T-cell (primary cell): ENCODE measurements around the gene MVK. TPM values are rescaled to one million over a fixed set of nuclear protein-coding genes. Genes with fewer than 3 reads are reported as not detected.

ENCODE experiments used
- ATAC-seq, 4 experiments: fragments of 200-7000 bp in 3 of 4; fragments of 150-1000 bp in 1 of 4; cut with Tn5 transposase; replicated peaks in 1 of 4; 1 replicate in 3 of 4; 2 replicates in 1 of 4; pipeline ENCODE4 v1.10.0; 2021; ENCODE audit warnings: moderate library complexity in 3 of 4, mild to moderate bottlenecking in 2 of 4, moderate number of reproducible peaks in 1 of 4
- CTCF ChIA-PET, 2 donors: fragments of 300-600 bp; sonication (Branson Sonifier 250); formaldehyde crosslinking; loops; one replicate each; lab custom pipeline; 2022; ENCODE audit warnings: antibody characterized with exemption in 2 of 2; lab: Charles Lee
- POLR2A ChIA-PET, 2 donors: fragments of 300-600 bp; sonication (Branson Sonifier 250); formaldehyde crosslinking; loops; one replicate each; lab custom pipeline; 2022; ENCODE audit warnings: antibody characterized with exemption in 2 of 2; lab: Charles Lee
- DNase-seq, 35 experiments: peaks; one replicate each; pipeline versions ENCODE4 v3.0.0 to v3.0.0-alpha.2; 2013 to 2023
- H3K27ac ChIP-seq: one replicate; pipeline ENCODE4 v1.5.1; 2013; ENCODE audit warnings: low read length
- H3K27me3 ChIP-seq, 2 experiments: replicated peaks in 1 of 2; 1 replicate in 1 of 2; 2 replicates in 1 of 2; pipeline versions ENCODE4 v1.6.1 to v1.7.0; 2013; ENCODE audit warnings: low read length in 1 of 2, mixed read lengths in 1 of 2; ENCODE audit not compliant: control insufficient read depth in 2 of 2, insufficient read depth in 2 of 2; ENCODE audit errors: extremely low read depth in 1 of 2
- H3K36me3 ChIP-seq, 2 donors: 1 replicate in 1 of 2; 2 replicates in 1 of 2; pipeline versions ENCODE4 v1.6.1 to v1.7.0; 2013; ENCODE audit warnings: low read length in 1 of 2; ENCODE audit not compliant: control insufficient read depth in 2 of 2, insufficient read depth in 1 of 2; ENCODE audit errors: extremely low read depth in 1 of 2
- H3K4me1 ChIP-seq, 2 experiments: 1 replicate in 1 of 2; 2 replicates in 1 of 2; pipeline versions ENCODE4 v1.6.1 to v1.7.0; 2013; ENCODE audit warnings: low read length in 2 of 2, mixed read lengths in 1 of 2; ENCODE audit not compliant: insufficient read depth in 2 of 2, control insufficient read depth in 1 of 2; ENCODE audit errors: extremely low read depth in 1 of 2
- H3K4me3 ChIP-seq, 2 donors: 1 replicate in 1 of 2; 2 replicates in 1 of 2; pipeline versions ENCODE4 v1.5.1 to v1.7.0; 2013; ENCODE audit warnings: mild to moderate bottlenecking in 2 of 2, low read length in 1 of 2, moderate library complexity in 1 of 2; ENCODE audit not compliant: control insufficient read depth in 1 of 2; ENCODE audit errors: extremely low read depth in 1 of 2
- H3K9me3 ChIP-seq: 2 replicates; pipeline ENCODE4 v1.7.0; 2013
- H3K27ac Mint-ChIP-seq, 2 donors: one replicate each; pipeline ENCODE4 v1.8.0; 2020 to 2021; ENCODE audit warnings: mild to moderate bottlenecking in 2 of 2, mixed read lengths in 2 of 2
- H3K27me3 Mint-ChIP-seq, 2 donors: one replicate each; pipeline ENCODE4 v1.8.0; 2021 to 2022; ENCODE audit warnings: mixed read lengths in 2 of 2
- H3K36me3 Mint-ChIP-seq: one replicate; pipeline ENCODE4 v1.8.0; 2021; ENCODE audit warnings: mixed read lengths
- H3K4me1 Mint-ChIP-seq, 3 donors: one replicate each; pipeline ENCODE4 v1.8.0; 2020 to 2022; ENCODE audit warnings: mixed read lengths in 3 of 3, mild to moderate bottlenecking in 1 of 3
- H3K4me3 Mint-ChIP-seq, 3 donors: one replicate each; pipeline ENCODE4 v1.8.0; 2020 to 2022; ENCODE audit warnings: mild to moderate bottlenecking in 3 of 3, mixed read lengths in 3 of 3, moderate library complexity in 3 of 3
- H3K9me3 Mint-ChIP-seq, 3 donors: one replicate each; pipeline ENCODE4 v1.8.0; 2020 to 2022; ENCODE audit warnings: mixed read lengths in 3 of 3
- WGBS: methylation state at CpG from one replicate; pipeline ENCODE4 v1.1.5; 2013; ENCODE audit warnings: missing lambda C conversion rate; ENCODE audit not compliant: insufficient coverage; 5-methylcytosine and 5-hydroxymethylcytosine counted together
- total RNA-seq, 35 experiments: library from RNA in 6 of 35; stranded (reverse) in 6 of 35; fragments of 120-200 nt in 1 of 35; gene quantifications; one replicate each; pipeline versions ENCODE4 v1.2.1 to v1.2.4 and lab custom pipeline; 2013 to 2026

Gene MVK
- total RNA-seq, 5 donors from 2014 or later (not counting 1 experiment from before 2014, with no cell fraction given), result 10.9 to 14.9 (median 12.8) TPM

GRCh38 chr12:109537136-109537535 is 36.5 kb upstream of the MVK start:
- H3K27me3 Mint-ChIP-seq, result no peaks in the 10 kb centered on the region
- DNase-seq, result no peak
- no peaks in the 10 kb centered on the region for H3K4me1 ChIP-seq
- no peaks in the 10 kb centered on the region for H3K27me3 ChIP-seq
- H3K4me3 Mint-ChIP-seq, result no peak overlapping the region
- 98% methylated on average over 8 of the region's 8 CpGs for WGBS
- H3K4me1 Mint-ChIP-seq, result no peaks in the 10 kb centered on the region
- H3K9me3 ChIP-seq, result no peaks in the 10 kb centered on the region
- POLR2A ChIA-PET, result no interaction called here
- no peak for ATAC-seq
- H3K36me3 ChIP-seq, result peaks cover 0 to 6% of the 10 kb centered on the region in 2 donors
- no peak overlapping the region for H3K27ac ChIP-seq
- no peak overlapping the region for H3K4me3 ChIP-seq
- CTCF ChIA-PET, result interaction anchor here in 1 of 2 donors (0.6 kb wide), 1 partner anchor 1779 kb away, joined by 3 read pairs; no protein-coding TSS in a partner anchor
- H3K36me3 Mint-ChIP-seq, result peaks cover 33% of the 10 kb centered on the region
- H3K27ac Mint-ChIP-seq, result no peak overlapping the region
- no peaks in the 10 kb centered on the region for H3K9me3 Mint-ChIP-seq

GRCh38 chr12:109538191-109538863 is 35.3 kb upstream of the MVK start:
- ChIA-PET POLR2A (no interaction called here), CTCF (no interaction called here)
- 78% methylated on average over 8 of the region's 16 CpGs for WGBS
- no peaks in the 10 kb centered on the region for H3K9me3 Mint-ChIP-seq
- no peaks in the 10 kb centered on the region for H3K4me1 Mint-ChIP-seq
- no peak for ATAC-seq
- Histone ChIP-seq H3K4me3 (no peak overlapping the region), H3K4me1 (no peaks in the 10 kb centered on the region), H3K27me3 (no peaks in the 10 kb centered on the region), H3K9me3 (no peaks in the 10 kb centered on the region), H3K36me3 (peaks cover 0 to 3% of the 10 kb centered on the region in 2 donors), H3K27ac (no peak overlapping the region)
- H3K27ac Mint-ChIP-seq, result no peak overlapping the region
- H3K36me3 Mint-ChIP-seq, result peaks cover 30% of the 10 kb centered on the region
- no peak for DNase-seq
- H3K4me3 Mint-ChIP-seq, result no peak overlapping the region
- H3K27me3 Mint-ChIP-seq, result no peaks in the 10 kb centered on the region

GRCh38 chr12:109539508-109539907 is 34.1 kb upstream of the MVK start:
- Mint-ChIP-seq H3K27ac (no peak overlapping the region), H3K9me3 (no peaks in the 10 kb centered on the region), H3K36me3 (peaks cover 25% of the 10 kb centered on the region), H3K4me3 (no peak overlapping the region), H3K27me3 (no peaks in the 10 kb centered on the region), H3K4me1 (peaks cover 0 to 4% (median 0%) of the 10 kb centered on the region in 3 donors)
- 66% methylated on average over 7 of the region's 9 CpGs for WGBS
- no peak overlapping the region for H3K27ac ChIP-seq
- no peaks in the 10 kb centered on the region for H3K36me3 ChIP-seq
- no peak overlapping the region for H3K4me3 ChIP-seq
- no peaks in the 10 kb centered on the region for H3K9me3 ChIP-seq
- no peak for DNase-seq
- POLR2A ChIA-PET, result no interaction called here
- peaks cover 0 to 2% of the 10 kb centered on the region in 2 experiments for H3K4me1 ChIP-seq
- H3K27me3 ChIP-seq, result no peaks in the 10 kb centered on the region
- no peak for ATAC-seq
- CTCF ChIA-PET, result no interaction called here

- Histone ChIP-seq H3K27me3 (peaks cover 0 to 3% of the 10 kb centered on the region in 2 experiments), H3K27ac (no peak overlapping the region), H3K9me3 (no peaks in the 10 kb centered on the region), H3K4me1 (peaks cover 3 to 15% of the 10 kb centered on the region in 2 experiments), H3K36me3 (no peaks in the 10 kb centered on the region), H3K4me3 (no peak overlapping the region)
- H3K9me3 Mint-ChIP-seq, result no peaks in the 10 kb centered on the region
- 93% methylated on average over 13 of the region's 16 CpGs for WGBS
- no peak for ATAC-seq
- H3K27ac Mint-ChIP-seq, result no peak overlapping the region
- H3K4me3 Mint-ChIP-seq, result no peak overlapping the region
- H3K4me1 Mint-ChIP-seq, result peaks cover 8 to 13% (median 9%) of the 10 kb centered on the region in 3 donors
- DNase-seq, result no peak
- no peaks in the 10 kb centered on the region for H3K27me3 Mint-ChIP-seq
- ChIA-PET POLR2A (no interaction called here), CTCF (no interaction called here)
- peaks cover 13% of the 10 kb centered on the region for H3K36me3 Mint-ChIP-seq
Observed at GRCh38 chr12:109540526-109541412, 32.8 kb upstream of the MVK start.

GRCh38 chr12:109541413-109541726 is 32.2 kb upstream of the MVK start:
- no peaks in the 10 kb centered on the region for H3K9me3 ChIP-seq
- H3K4me1 ChIP-seq, result peaks cover 3 to 20% of the 10 kb centered on the region in 2 experiments
- Mint-ChIP-seq H3K4me1 (peaks cover 8 to 13% (median 9%) of the 10 kb centered on the region in 3 donors), H3K36me3 (peaks cover 7% of the 10 kb centered on the region), H3K27ac (no peak overlapping the region), H3K9me3 (no peaks in the 10 kb centered on the region), H3K27me3 (peaks cover 0 to 2% of the 10 kb centered on the region in 2 donors), H3K4me3 (no peak overlapping the region)
- H3K27ac ChIP-seq, result no peak overlapping the region
- peaks cover 0 to 8% of the 10 kb centered on the region in 2 experiments for H3K27me3 ChIP-seq
- DNase-seq, result no peak
- CTCF ChIA-PET, result no interaction called here
- no peaks in the 10 kb centered on the region for H3K36me3 ChIP-seq
- ATAC-seq, result no peak
- POLR2A ChIA-PET, result no interaction called here
- H3K4me3 ChIP-seq, result no peak overlapping the region
- WGBS, result 85% methylated on average over 4 of the region's 4 CpGs

DNA sequence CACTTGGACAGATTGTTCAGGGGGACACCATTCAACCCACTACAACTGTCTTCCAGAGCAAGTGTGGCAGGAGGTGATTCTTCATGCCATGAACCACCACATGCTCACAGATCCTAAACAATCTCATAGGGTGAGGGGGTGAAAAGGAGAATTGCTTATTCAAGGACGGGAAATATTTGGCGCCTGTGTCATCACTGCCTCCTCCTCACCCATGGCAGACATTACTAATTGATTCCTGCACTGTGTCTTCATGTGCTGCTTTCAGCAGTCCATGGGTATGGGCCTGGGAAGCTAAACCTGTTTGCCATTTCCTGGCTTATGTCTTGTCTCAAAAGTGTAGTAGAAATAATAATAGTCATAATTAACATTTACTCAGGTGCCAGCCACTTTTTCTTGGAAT is 31.6 kb upstream of the MVK start:
- H3K36me3 Mint-ChIP-seq, result peaks cover 3% of the 10 kb centered on the region
- H3K27me3 ChIP-seq, result peaks cover 0 to 13% of the 10 kb centered on the region in 2 experiments
- peaks cover 4 to 7% of the 10 kb centered on the region in 2 donors for H3K27me3 Mint-ChIP-seq
- H3K4me1 ChIP-seq, result peaks cover 3 to 20% of the 10 kb centered on the region in 2 experiments
- CTCF ChIA-PET, result no interaction called here
- no peaks in the 10 kb centered on the region for H3K9me3 Mint-ChIP-seq
- H3K4me3 Mint-ChIP-seq, result no peak overlapping the region
- no peak overlapping the region for H3K27ac ChIP-seq
- no peak overlapping the region for H3K4me3 ChIP-seq
- no peaks in the 10 kb centered on the region for H3K9me3 ChIP-seq
- POLR2A ChIA-PET, result no interaction called here
- H3K4me1 Mint-ChIP-seq, result peaks cover 8 to 13% (median 9%) of the 10 kb centered on the region in 3 donors
- H3K36me3 ChIP-seq, result no peaks in the 10 kb centered on the region
- no peak overlapping the region for H3K27ac Mint-ChIP-seq
- no peak for ATAC-seq
- DNase-seq, result no peak
- WGBS, result no CpG with 5 or more reads among the region's 2 CpGs
